Upper lobe of left lung (tissue), 6 donors: ENCODE results near the gene NPTXR. TPM values are rescaled to one million over a fixed set of nuclear protein-coding genes. Genes with fewer than 3 reads are reported as not detected.
A peak's percentile ranks its signal among the peaks of the same experiment; 100 is the strongest.

ENCODE experiments used
- ATAC-seq, 2 donors: fragments of 200-7000 bp; cut with Tn5 transposase; one replicate each; pipeline ENCODE4 v1.9.1; 2022; ENCODE audit warnings: mild to moderate bottlenecking in 2 of 2, moderate library complexity in 2 of 2; ENCODE audit not compliant: low FRiP score in 2 of 2
- DNase-seq, 2 donors: peaks; one replicate each; pipeline ENCODE4 v3.0.0-alpha.2; 2019 to 2020
- H3K27ac ChIP-seq, 4 donors: fragments of 200-600 bp; sonication (generic); one replicate each; pipeline ENCODE4 v1.5.1; 2016 to 2019
- H3K27me3 ChIP-seq, 4 donors: fragments of 200-600 bp; sonication (generic); one replicate each; pipeline ENCODE4 v1.5.1; 2017 to 2019
- H3K36me3 ChIP-seq, 4 donors: fragments of 200-600 bp; sonication (generic); one replicate each; pipeline ENCODE4 v1.5.1; 2016 to 2019
- H3K4me1 ChIP-seq, 4 donors: fragments of 200-600 bp; sonication (generic); one replicate each; pipeline ENCODE4 v1.5.1; 2018 to 2019
- H3K4me3 ChIP-seq, 4 donors: fragments of 200-600 bp; sonication (generic); one replicate each; pipeline ENCODE4 v1.5.1; 2017 to 2019; ENCODE audit warnings: mild to moderate bottlenecking in 2 of 4, moderate library complexity in 1 of 4
- H3K9me3 ChIP-seq, 4 donors: fragments of 200-600 bp; sonication (generic); one replicate each; pipeline ENCODE4 v1.5.1; 2018 to 2019
- EP300 ChIP-seq, 4 donors: sonication (generic); formaldehyde crosslinking; IDR thresholded peaks; one replicate each; pipeline ENCODE4 v1.5.1; 2017; ENCODE audit warnings: antibody characterized with exemption in 4 of 4, control low read depth in 2 of 4
- POLR2A ChIP-seq, 4 donors: fragments of 450-650 bp; IDR thresholded peaks; one replicate each; pipeline ENCODE4 v1.5.1; 2016 to 2017; ENCODE audit warnings: antibody characterized with exemption in 4 of 4, mild to moderate bottlenecking in 2 of 4
- POLR2AphosphoS5 ChIP-seq, 2 donors: sonication (generic); formaldehyde crosslinking; IDR thresholded peaks; one replicate each; pipeline ENCODE4 v1.5.1; 2017; ENCODE audit warnings: antibody characterized with exemption in 2 of 2
- WGBS, 2 donors: methylation state at CpG; one replicate each; pipeline ENCODE4 v1.1.5; 2017 to 2018; 5-methylcytosine and 5-hydroxymethylcytosine counted together
- total RNA-seq, 6 donors: library from RNA; depleted of rRNA in 4 of 6; stranded (reverse); fragments of >200 nt in 4 of 6; gene quantifications; one replicate each; pipeline versions ENCODE4 v1.1.0 to v1.2.1, GENCODE V29; 2016 to 2021
- TF ChIP-seq, protein P1 (sequence below), 6 experiments: fragments of 450-650 bp in 4 of 6; fragments of 200-600 bp in 2 of 6; sonication (generic) in 2 of 6; IDR thresholded peaks; one replicate each; pipeline ENCODE4 v1.5.1; 2016 to 2019; ENCODE audit warnings: antibody characterized with exemption in 6 of 6
- donor health status: DM: no; HTN: no; CAD: no; lungs with moderate emphysema.
- donor health status: DM: no; HTN: yes; CAD: no; lungs with severe emphysema.

NPTXR gene
- total RNA-seq, 6 donors from 2014 or later = 1.4 to 6.6 (median 3.0) TPM; not detected in 1

DNA sequence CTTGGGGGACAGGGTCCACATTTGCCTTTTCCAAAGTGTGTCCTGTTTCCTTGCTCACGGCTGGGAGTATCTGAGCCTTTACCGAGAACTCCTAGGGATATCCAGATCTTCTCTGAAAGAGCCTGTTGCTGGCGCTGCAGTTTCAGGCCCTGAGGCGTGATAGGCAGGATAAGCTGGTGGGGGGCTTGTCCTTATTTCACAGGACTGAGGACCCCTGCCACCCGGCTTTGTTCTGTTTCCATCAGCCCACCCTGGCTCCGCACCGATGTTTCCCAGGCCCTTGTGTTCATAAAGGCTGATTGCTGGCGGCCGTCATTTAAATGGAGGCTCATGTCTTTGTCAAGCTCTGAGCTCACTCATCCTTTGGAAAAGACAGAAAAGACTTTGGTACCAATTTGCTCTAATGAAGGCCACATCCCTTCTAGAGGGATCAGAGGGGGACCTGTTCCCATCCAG lies 9.4 kb upstream of the NPTXR start:
- TF ChIP-seq POLR2A (IDR thresholded peaks at IDR 0.05) (no peak), POLR2AphosphoS5 (IDR thresholded peaks at IDR 0.05) (no peak), EP300 (IDR thresholded peaks at IDR 0.05) (no peak)
- TF ChIP-seq, protein P1, sequence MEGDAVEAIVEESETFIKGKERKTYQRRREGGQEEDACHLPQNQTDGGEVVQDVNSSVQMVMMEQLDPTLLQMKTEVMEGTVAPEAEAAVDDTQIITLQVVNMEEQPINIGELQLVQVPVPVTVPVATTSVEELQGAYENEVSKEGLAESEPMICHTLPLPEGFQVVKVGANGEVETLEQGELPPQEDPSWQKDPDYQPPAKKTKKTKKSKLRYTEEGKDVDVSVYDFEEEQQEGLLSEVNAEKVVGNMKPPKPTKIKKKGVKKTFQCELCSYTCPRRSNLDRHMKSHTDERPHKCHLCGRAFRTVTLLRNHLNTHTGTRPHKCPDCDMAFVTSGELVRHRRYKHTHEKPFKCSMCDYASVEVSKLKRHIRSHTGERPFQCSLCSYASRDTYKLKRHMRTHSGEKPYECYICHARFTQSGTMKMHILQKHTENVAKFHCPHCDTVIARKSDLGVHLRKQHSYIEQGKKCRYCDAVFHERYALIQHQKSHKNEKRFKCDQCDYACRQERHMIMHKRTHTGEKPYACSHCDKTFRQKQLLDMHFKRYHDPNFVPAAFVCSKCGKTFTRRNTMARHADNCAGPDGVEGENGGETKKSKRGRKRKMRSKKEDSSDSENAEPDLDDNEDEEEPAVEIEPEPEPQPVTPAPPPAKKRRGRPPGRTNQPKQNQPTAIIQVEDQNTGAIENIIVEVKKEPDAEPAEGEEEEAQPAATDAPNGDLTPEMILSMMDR (IDR thresholded peaks at IDR 0.05) = no peak
- 71 to 86% methylated on average over 4 to 9 of the region's 9 CpGs for WGBS, 2 donors
- no peak for ATAC-seq

DNA sequence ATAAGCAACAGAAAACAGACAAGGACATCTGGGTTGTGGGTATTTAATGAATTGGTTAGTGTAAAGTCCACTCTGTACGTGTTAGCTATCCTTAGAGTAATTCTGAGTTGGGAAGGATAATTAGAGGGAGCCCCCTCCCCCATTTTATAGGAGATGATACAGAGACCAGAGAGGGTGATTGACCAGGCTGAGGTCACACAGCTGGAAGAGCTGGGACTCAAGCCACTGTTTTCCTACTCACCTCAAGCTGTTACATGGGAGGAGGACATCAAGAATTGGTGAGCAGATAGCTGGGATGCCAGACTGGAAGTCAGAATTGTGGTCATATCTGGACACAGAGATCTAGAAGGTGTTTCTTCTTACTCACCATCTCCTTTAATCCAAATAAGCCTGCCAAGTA lies 8.7 kb upstream of the NPTXR start:
- H3K27me3 ChIP-seq = no peaks in the 10 kb centered on the region
- no peaks in the 10 kb centered on the region for H3K9me3 ChIP-seq
- ATAC-seq = no peak
- no peak for TF ChIP-seq POLR2AphosphoS5 (IDR thresholded peaks at IDR 0.05)
- TF ChIP-seq EP300 (IDR thresholded peaks at IDR 0.05) = no peak
- TF ChIP-seq, protein P1 (IDR thresholded peaks at IDR 0.05) = no peak
- no peak for TF ChIP-seq POLR2A (IDR thresholded peaks at IDR 0.05)
- no peaks in the 10 kb centered on the region for H3K4me1 ChIP-seq
- no peaks in the 10 kb centered on the region for H3K36me3 ChIP-seq
- no peak overlapping the region for H3K27ac ChIP-seq
- WGBS, 2 donors = 85 to 86% methylated on average over 1 of the region's 1 CpG
- H3K4me3 ChIP-seq = no peak overlapping the region
- no peak for DNase-seq

More for the DNA sequence above, 9.4 kb upstream of the NPTXR start:
- Histone ChIP-seq H3K36me3 (no peaks in the 10 kb centered on the region), H3K27me3 (no peaks in the 10 kb centered on the region), H3K4me3 (no peak overlapping the region), H3K27ac (no peak overlapping the region), H3K4me1 (no peaks in the 10 kb centered on the region), H3K9me3 (no peaks in the 10 kb centered on the region)
- DNase-seq = no peak

DNA sequence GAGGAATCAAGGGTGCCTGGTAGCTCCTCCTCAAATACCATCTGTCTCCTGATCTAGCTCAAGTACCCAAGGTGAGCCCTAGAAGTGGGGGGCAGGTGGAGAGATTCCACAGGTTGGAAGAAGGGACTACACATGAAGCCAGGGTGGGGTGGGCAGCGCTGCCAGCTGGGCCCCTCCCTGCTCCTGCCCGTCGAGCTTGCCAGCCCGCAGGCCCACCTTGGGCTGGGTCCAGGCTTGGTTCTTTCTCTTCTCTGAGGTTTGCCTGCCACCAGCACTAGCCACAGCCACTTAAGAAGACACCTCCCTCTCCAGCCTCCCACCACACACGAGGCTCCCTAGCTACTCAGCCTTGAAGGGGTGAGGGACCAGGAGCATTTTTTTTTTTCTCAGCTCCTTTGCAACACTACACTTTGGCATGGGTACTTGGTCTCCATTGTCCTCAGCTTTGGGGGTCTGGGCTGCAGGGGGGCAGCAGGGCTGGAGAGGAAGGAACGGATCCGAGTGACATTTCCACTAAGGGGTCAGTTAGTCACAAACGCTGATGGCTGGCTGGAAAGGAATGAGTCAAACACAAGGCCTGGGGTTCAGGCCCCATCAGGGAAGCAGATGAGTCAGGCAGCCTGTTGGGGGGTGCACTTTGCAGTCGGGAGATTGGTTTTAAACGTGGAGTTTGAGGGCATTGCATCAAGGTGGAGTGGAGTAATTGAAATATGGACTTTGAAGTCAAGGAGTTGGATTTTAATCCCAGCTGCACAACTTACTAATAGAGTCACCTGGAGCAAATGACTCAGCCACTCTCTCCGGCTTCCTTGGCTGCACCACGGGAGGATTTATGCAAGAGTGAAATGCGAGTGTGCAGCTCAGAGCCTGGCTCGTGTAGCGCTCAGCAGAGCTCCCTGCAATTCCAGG lies 7.4 kb upstream of the NPTXR start:
- peak in 1 of 2 donors; percentile 47 for DNase-seq
- Histone ChIP-seq H3K4me1 (no peaks in the 10 kb centered on the region), H3K9me3 (no peaks in the 10 kb centered on the region), H3K36me3 (no peaks in the 10 kb centered on the region), H3K27me3 (no peaks in the 10 kb centered on the region), H3K4me3 (no peak overlapping the region), H3K27ac (no peak overlapping the region)
- 46 to 61% methylated on average over 11 to 15 of the region's 15 CpGs for whole genome bisulfite sequencing, 2 donors
- TF ChIP-seq, protein P1 (IDR thresholded peaks at IDR 0.05) = no peak
- TF ChIP-seq POLR2A (IDR thresholded peaks at IDR 0.05) (no peak), EP300 (IDR thresholded peaks at IDR 0.05) (no peak), POLR2AphosphoS5 (IDR thresholded peaks at IDR 0.05) (no peak)
- no peak for ATAC-seq

DNA sequence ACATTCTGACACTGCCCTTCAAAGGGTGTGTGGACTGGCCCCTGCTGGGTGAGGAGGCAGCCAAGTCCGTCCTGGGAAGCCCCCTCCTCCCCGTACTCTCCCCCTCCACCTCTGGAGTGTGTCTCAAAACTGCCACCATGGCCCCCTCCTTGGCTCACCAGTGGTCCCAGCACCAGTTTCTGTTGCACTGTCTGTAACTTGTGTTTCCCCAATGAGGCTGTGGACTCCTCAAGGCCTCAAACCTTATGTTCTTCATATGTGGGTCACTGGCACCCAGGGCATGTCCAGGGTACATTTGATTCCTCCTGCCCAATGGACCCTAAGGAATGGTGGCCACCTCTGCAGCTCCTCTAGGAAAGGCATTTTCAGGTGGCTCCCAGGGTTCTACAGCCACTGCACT lies 6.6 kb upstream of the NPTXR start:
- ATAC-seq (no peak), DNase-seq (no peak)
- H3K4me3 ChIP-seq = no peak overlapping the region
- no peaks in the 10 kb centered on the region for H3K36me3 ChIP-seq
- no peaks in the 10 kb centered on the region for H3K9me3 ChIP-seq
- no peak for TF ChIP-seq POLR2AphosphoS5 (IDR thresholded peaks at IDR 0.05)
- TF ChIP-seq POLR2A (IDR thresholded peaks at IDR 0.05) = no peak
- no peak for TF ChIP-seq EP300 (IDR thresholded peaks at IDR 0.05)
- TF ChIP-seq, protein P1 (IDR thresholded peaks at IDR 0.05) = no peak
- H3K27ac ChIP-seq = no peak overlapping the region
- H3K27me3 ChIP-seq = no peaks in the 10 kb centered on the region
- WGBS, 2 donors = 63 to 71% methylated on average over 1 to 2 of the region's 2 CpGs
- H3K4me1 ChIP-seq = no peaks in the 10 kb centered on the region
